Stimulated activated CD8-positive, alpha-beta memory T cell treated with anti-CD3 and anti-CD28 coated beads, Interleukin-15, amount 100 ng/mL, for 24 hours (primary cell): ENCODE data around the gene BMP6.

Experiments
- DNase-seq: peaks from one replicate; pipeline ENCODE4 v3.0.0-alpha.2; 2020; ENCODE audit warnings: low read depth

Gene BMP6

DNA sequence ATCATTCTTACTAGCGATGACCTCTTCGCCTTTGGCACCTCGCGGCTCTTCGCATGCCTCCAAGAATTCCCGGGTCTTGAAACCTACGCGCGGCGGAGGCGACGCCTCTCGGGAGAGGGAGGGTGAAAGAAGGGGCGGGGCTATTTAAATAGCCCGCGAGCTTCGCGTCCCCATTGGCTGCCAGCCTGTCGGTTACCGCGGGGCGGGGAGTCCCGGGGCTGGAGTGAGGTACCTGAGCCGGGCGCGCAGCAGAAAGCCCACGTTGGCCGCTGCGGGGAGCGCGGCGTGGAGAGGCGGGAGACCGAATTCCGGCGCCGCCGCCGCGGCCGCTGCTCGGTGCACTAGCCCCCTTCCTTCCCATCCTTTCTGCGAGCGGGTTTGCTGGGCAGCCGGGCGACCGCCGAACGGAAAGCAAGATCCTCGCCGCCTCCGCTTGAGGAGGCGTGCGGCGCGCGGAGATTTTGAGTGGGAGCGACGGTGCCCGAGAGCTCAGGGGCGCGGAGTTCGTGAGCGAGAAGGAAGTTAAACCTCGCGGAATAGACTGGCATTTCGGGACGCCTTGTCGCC, at the start of gene BMP6:
TSS of gene BMP6 (plus strand) at position 251 of the 567 bp plus-strand sequence. CDS start 857 bp downstream, outside the sequence.
- DNase-seq: peak; percentile 21

DNA sequence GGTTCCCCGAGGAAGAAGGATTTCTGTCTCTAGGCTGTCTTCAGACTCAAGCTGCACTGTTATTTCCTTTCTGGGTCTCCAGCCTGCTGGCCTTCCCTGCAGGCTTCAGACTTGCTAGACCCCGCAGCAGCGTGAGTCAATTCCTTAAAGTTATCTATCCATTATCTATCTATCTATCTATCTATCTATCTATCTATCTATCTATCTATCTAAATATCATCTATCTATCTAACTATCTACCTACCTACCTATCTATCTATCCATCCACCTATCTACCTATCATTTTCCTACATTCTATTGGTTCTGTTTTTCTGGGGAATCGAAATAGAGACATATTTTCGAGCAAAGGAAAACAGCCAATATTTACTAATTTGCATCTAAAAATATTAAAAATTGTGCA, 48.7 kb upstream of the BMP6 start:
- no peak for DNase-seq

DNA sequence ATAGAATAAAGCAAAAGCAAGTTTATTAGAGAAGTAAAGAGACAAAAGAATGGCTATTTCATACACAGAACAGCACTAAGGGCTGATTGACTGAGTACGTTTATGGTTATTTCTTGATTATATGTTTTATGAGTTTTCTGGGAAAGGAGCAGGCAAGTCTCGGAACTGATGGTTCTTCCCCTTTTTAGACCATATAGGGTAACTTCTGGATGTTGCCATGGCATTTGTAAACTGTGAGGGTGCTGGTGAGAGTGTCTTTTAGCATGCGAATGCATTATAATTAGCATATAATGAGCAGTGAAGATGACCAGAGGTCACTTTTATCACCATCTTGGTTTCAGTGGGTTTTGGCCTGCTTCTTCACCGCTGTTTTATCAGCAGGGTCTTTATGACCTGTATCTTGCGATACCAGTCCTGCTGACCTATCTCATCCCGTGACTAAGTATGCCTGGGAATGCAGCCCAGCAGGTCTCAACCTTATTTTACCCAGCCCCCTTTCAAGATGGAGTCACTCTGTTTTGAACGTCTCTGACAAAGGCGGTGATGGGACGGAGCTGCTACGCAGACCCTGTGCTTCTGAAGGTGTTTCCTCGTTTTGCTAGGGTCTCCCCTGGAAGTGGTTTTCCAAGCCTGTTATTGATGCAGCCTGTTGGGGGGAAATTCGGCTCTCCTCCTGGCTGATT, 45.4 kb upstream of the BMP6 start:
- DNase-seq: no peak

DNA sequence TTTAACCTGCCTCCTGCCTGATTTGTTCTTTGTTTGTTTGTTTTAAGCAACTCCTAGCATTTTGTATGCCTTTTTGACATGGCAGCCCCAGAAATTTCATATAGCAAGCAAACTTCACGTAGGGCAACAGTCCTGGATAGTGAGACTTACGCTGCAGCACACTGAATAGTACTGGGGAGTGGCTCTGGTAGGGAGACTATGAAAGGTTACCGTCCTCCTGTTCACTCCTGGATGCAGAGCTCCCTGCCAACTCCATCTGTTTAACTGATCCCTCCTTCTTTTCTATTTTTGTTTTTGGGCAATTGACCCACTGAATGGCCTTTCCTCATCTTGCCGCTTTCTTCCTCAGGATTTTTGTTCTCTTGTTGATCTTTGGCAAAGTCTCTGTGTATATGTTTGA, 44.5 kb upstream of the BMP6 start:
- no peak for DNase-seq

DNA sequence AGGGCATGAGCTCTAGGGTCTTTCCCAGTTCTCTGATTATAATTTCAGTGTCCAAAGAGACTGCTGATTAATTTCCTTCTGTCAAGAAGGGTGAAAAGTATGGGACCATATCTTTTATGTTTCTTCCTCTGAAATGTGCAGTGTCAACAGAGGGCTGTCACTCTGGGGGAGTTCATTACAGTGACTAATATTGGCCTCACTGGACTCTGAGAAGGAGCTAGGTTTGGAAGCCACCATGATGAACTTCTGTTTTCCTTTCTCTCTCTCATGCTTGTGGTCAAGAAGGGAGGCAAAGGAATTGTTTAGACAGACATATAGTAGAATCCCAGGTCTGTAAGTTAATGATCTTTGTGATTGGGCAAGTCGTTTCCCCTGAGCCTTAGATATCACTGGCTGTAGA, 41.8 kb upstream of the BMP6 start:
- DNase-seq: no peak

DNA sequence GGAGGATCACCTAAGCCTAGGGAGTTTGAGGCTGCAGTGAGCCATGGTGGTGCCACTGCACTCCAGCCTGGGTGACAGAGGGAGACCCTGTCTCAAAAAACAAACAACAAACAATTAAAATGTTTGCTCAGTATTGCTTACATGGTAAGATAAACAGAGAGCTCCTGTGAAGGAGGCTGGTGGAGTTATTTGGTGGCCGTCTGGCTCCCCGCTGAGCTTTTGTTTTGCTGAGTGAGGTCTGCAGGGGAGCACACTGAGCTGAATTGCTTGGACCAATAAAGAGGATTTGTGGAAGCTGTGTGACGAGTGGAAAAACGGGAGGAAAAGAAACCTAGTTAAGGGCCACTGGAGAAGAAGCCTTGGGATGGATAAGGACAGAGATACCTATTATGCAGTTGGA, 41.1 kb upstream of the BMP6 start:
- no peak for DNase-seq

DNA sequence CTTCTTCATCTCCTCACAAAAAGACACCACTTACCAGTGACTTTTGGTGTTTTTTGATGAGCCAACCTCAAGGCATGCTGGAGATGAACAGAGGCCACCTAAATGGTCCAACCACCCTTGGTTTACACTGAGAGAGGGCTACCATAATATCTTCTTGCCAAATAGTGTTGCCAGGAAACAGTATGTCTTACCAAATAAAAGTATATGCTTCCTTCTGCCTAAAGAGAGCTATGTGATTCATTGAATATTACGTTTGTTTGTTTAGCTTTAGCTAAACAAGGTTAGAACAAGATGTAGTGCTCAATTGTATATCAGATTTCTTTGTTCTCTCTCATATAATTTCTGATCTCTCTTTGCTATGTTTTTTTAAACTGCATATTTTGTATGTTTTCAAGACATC, 40.6 kb upstream of the BMP6 start:
- DNase-seq: no peak

DNA sequence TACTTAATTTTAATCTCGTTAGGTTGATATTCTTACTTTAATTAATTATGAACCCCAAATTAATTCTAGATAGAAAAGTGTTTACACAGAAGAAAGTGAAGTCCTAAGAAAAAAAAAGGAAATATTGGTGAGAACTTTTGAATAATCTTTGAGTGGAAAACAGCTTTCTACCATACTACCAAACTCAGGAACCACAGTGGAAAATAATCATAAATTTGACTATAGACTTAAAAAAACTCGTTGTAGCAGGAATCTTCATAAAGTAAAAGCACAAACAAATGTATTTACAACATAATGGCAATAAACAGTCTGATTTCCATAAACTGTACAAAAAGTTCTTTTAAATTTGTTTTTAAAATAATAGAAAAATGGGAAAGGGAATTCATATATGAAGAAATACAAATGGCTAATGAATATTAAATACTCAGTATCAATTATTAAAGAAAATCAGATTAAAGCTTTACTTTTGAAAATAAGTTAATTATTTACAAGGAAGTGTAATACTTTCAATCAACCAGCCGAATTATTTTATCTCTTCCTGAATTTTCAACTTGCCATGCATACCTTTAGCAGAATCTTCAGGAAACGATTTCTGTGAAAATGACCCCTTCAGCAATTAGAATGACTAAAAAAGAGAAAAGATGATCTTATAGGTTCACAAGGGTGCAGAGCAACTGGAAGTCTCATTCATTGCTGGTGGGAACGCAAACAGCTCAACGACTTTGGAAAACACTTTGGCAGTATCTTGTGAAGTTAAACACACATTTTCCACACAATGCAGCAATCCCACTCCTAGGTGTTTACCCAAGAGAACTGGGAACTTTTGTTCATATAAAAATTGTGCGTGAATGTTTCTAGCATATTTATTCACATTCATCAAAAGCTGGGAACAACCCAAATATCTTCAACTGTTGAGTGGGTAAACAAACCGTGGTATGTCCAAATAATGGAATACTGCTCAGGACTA, 38.5 kb upstream of the BMP6 start:
- no peak for DNase-seq

DNA sequence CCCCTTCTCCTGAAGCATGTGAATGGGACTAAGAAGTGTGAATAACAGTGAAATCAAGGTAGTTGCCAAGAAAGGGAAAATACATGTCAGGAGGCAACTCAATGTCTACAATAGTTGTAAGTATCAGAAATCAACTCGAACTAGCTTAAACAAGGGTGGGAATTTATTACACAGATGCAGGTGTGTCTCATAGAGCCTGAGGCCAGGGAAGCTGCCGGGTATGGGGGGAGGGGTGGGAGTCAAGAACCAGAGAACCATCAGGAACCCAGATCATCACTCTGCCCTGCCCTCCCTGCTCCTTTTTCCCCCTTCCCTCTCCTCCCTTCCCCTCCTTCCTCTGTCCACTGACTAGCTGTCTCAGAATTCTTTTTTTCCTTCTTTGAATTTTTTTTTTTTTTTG, 34.9 kb upstream of the BMP6 start:
- no peak for DNase-seq

DNA sequence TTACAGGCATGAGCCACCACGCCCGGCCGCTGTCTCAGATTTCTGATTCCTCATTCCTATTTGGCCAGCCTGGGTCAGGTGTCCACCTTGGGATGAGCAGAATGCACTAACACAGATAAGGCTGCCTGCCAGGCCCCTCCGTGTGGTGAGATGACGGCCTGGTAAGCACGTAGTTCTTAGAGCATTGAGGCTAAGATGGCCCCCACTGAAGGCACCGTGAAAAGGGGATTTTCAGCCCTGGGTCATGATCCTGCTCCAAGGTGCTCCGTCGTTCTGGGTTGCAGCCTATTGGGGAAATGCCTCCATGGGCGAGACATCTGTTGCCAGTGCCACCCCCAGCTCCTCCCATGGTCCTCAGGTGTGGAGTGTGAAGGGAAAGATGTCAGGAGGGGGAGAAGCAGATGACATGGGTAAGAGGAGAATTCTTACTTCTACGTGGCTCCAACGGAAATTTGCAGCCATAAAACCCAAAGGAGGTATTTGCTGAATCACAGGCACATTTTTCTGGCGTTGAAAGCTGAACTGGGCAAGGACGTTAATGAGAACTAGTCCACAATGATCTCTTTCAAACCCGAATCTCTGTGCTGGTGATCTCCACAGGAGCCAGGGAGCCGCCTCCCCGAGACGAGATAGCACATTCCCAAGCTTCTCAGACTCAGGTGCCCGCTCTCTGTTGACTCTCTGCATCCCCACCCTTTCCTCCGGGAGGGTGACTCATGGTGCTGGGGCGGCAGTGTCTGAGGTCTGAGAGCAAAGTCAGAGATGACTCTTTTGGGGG, 34.0 kb upstream of the BMP6 start:
- DNase-seq: no peak

DNA sequence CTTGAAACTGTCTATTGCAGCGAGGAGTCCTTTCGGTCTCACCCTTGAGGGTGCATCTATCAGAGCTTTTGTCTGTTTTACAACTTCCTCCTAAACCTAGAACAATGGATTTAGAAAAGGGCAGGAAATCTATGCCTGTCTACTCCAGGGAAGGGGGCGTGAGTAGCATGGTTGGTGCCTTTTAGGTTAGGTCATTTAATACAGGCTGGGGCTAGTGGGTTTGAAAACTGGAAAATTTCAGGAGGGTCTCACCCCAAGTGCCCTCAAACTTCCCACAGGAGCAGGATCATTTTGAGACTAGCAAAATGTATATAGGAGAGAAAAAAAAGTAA, 33.5 kb upstream of the BMP6 start:
- DNase-seq: no peak

DNA sequence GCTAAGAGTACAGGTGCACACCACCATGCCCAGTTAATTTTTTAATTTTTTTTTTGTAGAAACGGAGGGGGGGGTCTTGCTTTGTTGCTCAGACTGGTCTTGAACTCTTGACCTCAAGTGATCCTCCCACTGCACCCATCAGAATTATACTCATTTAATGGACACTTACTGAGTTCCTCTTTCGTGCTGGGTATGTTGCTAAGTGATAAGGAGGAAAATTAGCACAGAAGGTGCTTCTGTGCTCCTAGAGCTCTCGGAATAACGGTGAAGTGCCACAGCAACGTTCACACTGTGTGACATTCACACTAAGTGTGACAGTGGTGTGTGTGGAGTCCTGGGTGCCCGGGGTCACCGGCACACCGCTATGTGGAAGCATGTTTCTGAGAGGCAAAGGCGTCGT, 32.1 kb upstream of the BMP6 start:
- no peak for DNase-seq

DNA sequence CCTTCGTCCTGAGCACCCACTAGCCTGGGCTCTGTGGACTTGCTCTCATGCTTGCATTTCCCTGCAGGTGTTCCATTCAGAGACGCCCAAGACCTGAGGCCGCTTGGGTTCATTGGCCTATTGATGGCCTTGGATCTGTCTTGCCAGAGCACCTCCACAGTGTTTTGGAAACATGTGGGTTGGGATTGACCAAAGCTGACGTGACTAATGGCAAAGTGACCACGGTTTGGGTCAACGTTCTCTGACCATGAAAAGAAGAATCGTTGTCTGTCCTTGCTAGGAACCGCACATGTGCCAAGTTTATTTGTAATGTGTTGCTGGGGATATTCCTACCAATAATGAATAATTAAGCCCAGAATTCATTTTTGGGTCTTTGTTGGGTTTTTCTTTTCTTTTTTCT, 29.8 kb upstream of the BMP6 start:
- DNase-seq: no peak

DNA sequence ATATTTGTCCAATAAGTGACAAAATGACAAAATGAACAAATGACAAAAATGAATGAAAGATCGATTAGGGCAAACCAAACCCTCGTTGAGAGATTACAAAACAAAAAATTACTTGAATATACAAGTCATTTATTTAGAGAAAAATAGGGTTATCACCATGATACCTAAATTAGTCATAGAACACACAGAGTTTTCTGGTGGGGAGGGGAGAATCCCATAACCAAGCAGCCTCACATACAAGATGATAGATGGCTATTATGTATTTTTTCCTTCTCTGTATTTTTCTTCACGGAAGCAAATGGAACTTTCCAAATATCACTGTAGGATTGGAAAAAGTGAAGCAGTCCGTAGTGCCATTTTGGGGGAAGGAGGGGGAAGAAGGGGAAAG, 28.5 kb upstream of the BMP6 start:
- no peak for DNase-seq

DNA sequence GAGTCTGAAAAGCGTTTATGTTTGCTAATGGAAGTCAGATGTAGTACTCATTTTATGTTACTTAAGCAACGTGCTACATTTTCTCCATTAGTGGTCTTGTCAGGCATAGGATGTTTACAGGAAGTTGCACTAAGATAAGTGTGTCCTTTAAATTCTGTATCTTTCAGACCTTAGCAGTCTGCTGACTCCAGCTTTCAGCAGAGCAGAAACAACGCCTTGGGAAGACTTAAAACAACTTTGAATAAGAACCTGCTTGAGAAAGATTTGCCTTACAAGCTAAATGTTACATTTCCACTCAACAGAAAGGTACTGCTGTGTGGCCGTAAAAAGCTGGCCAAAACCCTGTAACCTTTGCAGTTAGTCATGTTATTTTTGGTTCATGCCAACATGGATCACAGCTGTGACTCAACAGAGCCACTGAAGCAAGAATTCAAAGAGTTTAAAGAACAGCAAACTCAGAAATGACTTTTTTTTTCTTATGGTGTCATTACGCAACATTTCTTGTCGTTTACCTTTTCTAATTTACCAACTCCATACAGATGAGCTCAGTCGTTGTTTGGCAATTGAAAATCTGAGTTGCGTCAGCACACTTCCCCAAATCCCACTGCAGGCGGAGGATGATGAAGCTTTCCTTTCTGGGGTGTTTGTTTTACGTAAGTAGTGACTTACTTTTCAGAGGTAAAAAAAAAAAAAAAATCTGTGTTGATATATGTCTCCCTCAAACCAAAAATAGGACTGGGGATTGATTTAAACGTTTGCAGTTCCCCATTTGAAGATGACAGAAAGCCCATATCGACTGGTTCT, 27.9 kb upstream of the BMP6 start:
- DNase-seq: no peak

DNA sequence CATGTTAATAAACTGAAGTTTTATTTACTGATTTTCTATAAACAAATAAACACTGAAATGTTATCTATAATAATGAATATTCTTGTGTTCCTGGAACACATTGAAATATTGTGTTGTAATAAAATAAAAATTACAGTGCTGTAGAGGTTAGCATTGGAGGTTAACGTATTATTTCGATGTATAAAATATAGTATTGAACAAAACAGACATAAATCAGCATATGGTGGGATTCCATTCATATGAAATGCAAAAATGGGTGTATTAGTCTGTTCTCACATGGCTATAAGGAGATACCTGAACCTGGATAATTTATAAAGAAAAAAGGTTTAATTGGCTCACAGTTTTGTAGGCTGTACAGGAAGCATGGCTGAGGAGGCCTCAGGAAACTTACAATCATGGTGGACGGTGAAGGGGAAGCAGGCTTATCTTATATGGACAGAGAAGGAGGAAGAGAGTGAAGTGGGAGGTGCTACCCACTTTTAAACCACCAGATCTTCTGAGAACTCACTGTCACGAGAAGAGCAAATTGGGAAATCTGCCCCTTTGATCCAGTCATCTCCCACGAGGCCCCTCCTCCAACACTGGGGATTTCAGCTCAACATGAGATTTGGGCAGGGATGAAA, 24.6 kb upstream of the BMP6 start:
- no peak for DNase-seq

DNA sequence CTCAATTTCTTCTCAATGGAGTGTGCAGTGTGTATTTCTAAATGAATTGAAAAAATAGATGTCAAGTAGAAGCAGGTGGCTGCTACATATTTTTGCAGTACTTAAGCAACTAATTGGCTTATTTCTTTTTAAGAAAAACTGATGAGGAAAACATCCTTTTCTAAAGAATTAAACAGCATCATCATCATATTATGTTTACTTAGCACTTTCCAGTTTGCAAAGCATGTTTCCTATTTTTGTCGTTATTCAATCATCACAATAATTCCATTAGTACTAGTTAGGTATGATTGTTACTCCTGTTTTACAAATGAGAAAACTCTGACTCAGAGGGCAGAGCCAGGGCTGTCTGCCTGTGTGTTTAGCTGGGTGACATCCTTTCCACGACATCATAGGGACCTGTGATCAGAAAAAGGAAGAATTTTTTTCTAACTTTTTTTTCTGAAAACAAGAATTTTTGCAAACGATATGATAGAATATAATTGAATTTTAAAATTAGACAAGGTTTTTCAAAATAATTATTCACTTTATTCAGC, 22.7 kb upstream of the BMP6 start:
- no peak for DNase-seq

DNA sequence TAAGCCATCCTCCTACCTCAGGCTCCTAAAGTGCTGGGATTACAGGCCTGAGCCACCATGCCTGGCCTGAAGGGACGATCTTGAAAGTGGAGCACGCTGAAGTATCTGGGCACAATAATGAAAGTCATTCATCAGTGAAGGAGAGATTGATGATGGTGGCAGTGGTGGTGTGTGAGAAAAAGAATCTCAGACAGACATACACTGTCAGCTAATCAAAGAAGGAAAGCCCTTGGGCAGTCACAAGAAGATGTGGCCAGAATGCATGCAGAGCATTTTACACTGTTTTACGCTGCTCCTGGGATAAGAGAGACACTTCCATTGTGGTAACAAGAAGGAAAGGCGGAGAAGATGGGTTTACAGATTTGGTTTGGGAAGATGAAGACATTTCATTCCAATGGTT, 20.4 kb upstream of the BMP6 start:
- no peak for DNase-seq

DNA sequence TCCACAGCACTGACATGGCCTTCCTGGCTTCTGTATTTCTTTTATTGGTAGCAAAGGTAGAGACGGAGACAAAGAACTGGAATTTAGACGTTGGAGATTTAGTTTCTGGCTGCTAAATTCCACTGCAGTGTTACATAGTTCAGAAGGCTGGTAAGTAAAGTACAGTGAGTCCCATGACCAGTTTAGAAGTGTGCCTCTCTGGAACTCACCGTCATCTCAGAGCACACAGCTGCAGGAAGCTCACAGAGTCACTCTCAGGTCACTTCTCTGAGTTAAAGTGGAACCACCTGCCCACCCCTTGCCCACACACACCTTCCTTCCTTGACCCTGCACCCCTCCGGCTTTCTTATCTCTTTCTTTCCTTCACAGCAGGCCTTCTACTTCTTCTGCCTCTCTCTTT, 19.6 kb upstream of the BMP6 start:
- DNase-seq: no peak

DNA sequence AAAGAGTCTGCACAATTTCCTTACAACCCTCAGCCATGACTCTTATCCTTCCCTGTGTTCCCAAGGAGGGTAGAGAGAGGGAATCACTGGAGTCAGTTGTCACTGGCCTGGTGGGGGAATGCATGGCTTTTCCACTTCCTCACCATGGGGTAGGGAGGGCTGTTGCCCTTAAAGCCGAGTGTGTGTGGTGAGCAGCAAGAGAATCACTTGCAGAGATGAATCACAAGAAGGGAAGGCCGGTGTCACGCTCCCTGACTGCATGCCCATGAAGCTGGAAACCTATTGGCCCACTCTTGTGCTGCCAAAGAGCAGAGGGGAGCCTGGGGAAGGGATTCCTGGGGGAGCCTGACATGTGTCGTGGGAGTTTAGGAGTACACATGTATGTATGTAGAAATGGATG, 18.1 kb upstream of the BMP6 start:
- DNase-seq: no peak

DNA sequence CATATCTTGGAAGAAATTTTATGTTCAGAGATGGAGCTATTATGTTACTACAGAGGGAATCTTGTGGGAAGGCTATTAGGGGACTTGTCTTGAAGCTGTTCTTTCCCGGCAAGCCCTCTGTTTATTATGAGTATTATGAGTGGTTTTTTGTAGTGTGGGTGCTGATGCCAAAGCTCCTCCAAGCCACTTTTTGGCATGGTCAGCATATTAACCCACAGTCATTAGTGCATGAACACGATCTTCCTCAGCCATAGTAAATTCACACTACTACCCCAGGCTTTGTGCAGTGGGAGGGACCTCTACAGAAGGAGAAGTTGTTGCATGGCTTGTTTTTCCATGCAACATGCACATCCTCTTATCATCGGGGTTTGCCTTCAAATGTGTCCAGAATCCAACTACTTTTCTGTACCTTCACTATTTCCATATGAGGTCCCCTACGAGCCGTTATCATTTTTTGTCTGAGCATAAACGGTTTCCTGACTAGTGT, 6.5 kb upstream of the BMP6 start:
- DNase-seq: no peak
